HG03354 (cell line): ENCODE results near the gene CIRBP.

Experiments used
- ATAC-seq: cut with Tn5 transposase; IDR thresholded peaks from one replicate; pipeline ENCODE4 v1.9.1; 2021; ENCODE audit warnings: mild to moderate bottlenecking; ENCODE audit not compliant: unreplicated experiment, poor library complexity, severe bottlenecking

The CIRBP gene

GRCh38 chr19:1253514-1254080 is 15.5 kb upstream of the CIRBP start:
- ATAC-seq, result no peak

- no peak for ATAC-seq
Observed at GRCh38 chr19:1254081-1254527, 15.0 kb upstream of the CIRBP start.

GRCh38 chr19:1254530-1255185 is 14.5 kb upstream of the CIRBP start:
- no peak for ATAC-seq

GRCh38 chr19:1255186-1256161 is 13.7 kb upstream of the CIRBP start:
- no peak for ATAC-seq

- ATAC-seq, result no peak
Observed at GRCh38 chr19:1256646-1257474, 12.3 kb upstream of the CIRBP start.

GRCh38 chr19:1257475-1258162 is 11.5 kb upstream of the CIRBP start:
- no peak for ATAC-seq

GRCh38 chr19:1258163-1258492 is 11.0 kb upstream of the CIRBP start:
- ATAC-seq, result no peak

GRCh38 chr19:1258707-1259205 is 10.4 kb upstream of the CIRBP start:
- no peak for ATAC-seq

- ATAC-seq, result peak; percentile 40
Observed at GRCh38 chr19:1259206-1259875, 9.8 kb upstream of the CIRBP start.

GRCh38 chr19:1259876-1260748 is 9.0 kb upstream of the CIRBP start:
- peak; percentile 14 for ATAC-seq

- peak; percentile 48 for ATAC-seq
Observed at GRCh38 chr19:1260749-1261537, 8.2 kb upstream of the CIRBP start.

- ATAC-seq, result no peak
Observed at GRCh38 chr19:1261538-1261797, 7.7 kb upstream of the CIRBP start.

- ATAC-seq, result no peak
Observed at GRCh38 chr19:1261798-1262622, 7.1 kb upstream of the CIRBP start.

GRCh38 chr19:1262623-1263123 is 6.5 kb upstream of the CIRBP start:
- no peak for ATAC-seq

GRCh38 chr19:1263188-1263587 is 5.9 kb upstream of the CIRBP start:
- no peak for ATAC-seq
